T-helper 17 cell (primary cell): ENCODE data around the gene OSCAR. TPM values are rescaled to one million over a fixed set of nuclear protein-coding genes. Genes with fewer than 3 reads are reported as not detected.

Experiments
- ATAC-seq: fragments of 150-1000 bp; cut with Tn5 transposase; 2 replicates; pipeline ENCODE4 v1.10.0; 2021; ENCODE audit warnings: mild to moderate bottlenecking, moderate library complexity
- DNase-seq, 3 donors: peaks; one replicate each; pipeline versions ENCODE4 v3.0.0 to v3.0.0-alpha.2; 2020 to 2021
- H3K9me3 ChIP-seq: one replicate; pipeline ENCODE4 v1.7.0; 2013; ENCODE audit warnings: low read length, mild to moderate bottlenecking; ENCODE audit not compliant: control insufficient read depth, poor library complexity, severe bottlenecking
- H3K27ac Mint-ChIP-seq: one replicate; pipeline ENCODE4 v1.8.0; 2022; ENCODE audit warnings: mild to moderate bottlenecking, moderate library complexity, mixed read lengths
- H3K27me3 Mint-ChIP-seq: one replicate; pipeline ENCODE4 v1.8.0; 2022; ENCODE audit warnings: mixed read lengths
- H3K36me3 Mint-ChIP-seq: one replicate; pipeline ENCODE4 v1.8.0; 2022; ENCODE audit warnings: low read depth, mixed read lengths
- H3K4me1 Mint-ChIP-seq: one replicate; pipeline ENCODE4 v1.8.0; 2022; ENCODE audit warnings: mild to moderate bottlenecking, mixed read lengths
- H3K4me3 Mint-ChIP-seq: one replicate; pipeline ENCODE4 v1.8.0; 2022; ENCODE audit warnings: mild to moderate bottlenecking, moderate library complexity, mixed read lengths
- total RNA-seq, 4 donors: library from RNA in 2 of 4; stranded (reverse) in 2 of 4; gene quantifications; one replicate each; pipeline ENCODE4 v1.2.3 and lab custom pipeline; 2022 to 2026

Gene OSCAR, protein sequence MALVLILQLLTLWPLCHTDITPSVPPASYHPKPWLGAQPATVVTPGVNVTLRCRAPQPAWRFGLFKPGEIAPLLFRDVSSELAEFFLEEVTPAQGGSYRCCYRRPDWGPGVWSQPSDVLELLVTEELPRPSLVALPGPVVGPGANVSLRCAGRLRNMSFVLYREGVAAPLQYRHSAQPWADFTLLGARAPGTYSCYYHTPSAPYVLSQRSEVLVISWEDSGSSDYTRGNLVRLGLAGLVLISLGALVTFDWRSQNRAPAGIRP
- total RNA-seq (1 to 10 TPM in 1 of 2 donors, under 1 TPM in 1; 0.83 to 2.5 TPM), total RNA-seq (lab: John Stamatoyannopoulos, UW) (0 to 0.58 reads per million in 2 donors)

DNA sequence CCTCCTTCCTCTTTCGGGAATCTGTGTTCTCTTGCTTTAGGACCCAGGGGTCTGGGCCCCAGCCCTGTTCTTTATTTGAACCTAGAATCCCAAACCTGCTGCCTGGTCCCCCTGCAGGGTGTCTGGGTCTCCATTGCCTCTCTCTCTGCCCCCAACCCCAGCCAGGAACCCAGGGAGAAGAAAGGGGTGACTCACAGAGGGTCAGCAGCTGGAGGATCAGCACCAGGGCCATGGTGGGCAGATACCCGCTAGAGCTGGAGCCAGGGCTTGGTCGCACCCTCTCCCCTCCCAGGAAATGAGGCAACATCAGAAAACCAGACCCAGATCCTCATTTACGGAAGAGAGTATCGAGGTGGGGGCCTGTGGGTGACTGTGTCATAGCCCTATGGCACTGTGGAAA, at the start of gene OSCAR:
TSS of gene OSCAR (minus strand) at position 243 of the 400 bp plus-strand sequence. CDS start at position 232, 11 bp downstream.
- DNase-seq (no peak), ATAC-seq (no peak)
- H3K4me1 Mint-ChIP-seq, result peaks cover 26% of the 10 kb centered on the region
- peaks cover 2% of the 10 kb centered on the region for H3K36me3 Mint-ChIP-seq
- H3K27me3 Mint-ChIP-seq, result no peaks in the 10 kb centered on the region
- peak within 1 kb of the TSS; percentile 59 for H3K27ac Mint-ChIP-seq
- H3K4me3 Mint-ChIP-seq, result peak within 1 kb of the TSS; percentile 72
- no peaks in the 10 kb centered on the region for H3K9me3 ChIP-seq

DNA sequence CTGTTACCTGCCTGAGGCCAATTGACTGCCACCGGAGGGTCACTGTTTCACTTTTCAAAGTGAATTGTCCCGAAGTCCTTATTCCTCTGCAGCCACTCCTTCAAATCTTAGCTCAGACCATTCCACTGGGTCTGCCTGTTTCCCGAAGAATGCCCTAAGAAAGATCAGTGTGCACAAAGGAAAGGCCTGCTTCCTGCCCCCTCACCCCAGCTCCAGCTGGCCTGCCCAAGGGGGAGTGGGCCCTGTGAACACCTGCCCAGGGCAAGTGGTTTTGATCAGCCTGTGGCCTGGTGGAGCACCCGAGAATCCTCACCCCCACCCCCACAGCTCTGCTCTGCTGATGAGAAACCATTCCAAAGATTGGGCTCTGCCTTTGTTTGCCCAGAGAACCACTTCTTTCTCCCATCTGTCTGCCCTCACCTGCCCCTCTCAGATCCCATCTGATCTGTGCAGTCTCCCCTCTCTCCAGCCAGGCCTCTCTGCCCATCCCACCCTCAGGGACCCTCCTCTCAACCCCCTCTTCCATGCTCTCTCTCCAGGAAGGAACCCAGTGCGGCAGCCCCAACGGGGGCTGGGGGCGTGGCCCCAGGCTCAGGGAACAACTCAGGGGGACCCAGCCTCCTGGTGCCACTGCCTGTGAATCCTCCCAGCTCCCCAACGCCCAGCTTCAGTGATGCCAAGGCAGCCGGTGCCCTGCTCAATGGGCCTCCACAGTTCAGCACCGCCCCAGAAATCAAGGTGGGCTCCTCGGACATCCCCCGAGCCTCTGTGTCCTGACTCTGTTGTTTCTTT, 48.6 kb upstream of the OSCAR start:
- H3K9me3 ChIP-seq, result no peaks in the 10 kb centered on the region
- Mint-ChIP-seq H3K27ac (peak overlapping the region; percentile 86), H3K27me3 (no peaks in the 10 kb centered on the region), H3K36me3 (peaks cover 18% of the 10 kb centered on the region), H3K4me3 (no peak overlapping the region), H3K4me1 (peaks cover 22% of the 10 kb centered on the region)
- ATAC-seq, result no peak
- no peak for DNase-seq

DNA sequence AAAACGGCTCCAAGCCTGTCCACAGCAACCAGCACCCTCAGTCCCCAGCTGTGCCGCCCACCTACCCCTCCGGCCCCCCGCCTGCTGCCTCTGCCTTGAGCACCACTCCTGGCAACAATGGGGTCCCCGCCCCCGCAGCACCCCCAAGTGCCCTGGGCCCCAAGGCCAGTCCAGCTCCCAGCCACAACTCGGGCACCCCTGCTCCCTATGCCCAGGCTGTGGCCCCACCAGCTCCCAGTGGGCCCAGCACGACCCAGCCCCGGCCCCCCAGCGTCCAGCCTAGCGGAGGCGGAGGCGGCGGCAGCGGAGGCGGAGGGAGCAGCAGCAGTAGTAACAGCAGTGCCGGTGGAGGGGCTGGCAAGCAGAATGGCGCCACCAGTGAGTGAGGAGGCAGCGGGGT, 47.6 kb upstream of the OSCAR start:
- H3K4me1 Mint-ChIP-seq, result peaks cover 20% of the 10 kb centered on the region
- H3K36me3 Mint-ChIP-seq, result peaks cover 17% of the 10 kb centered on the region
- H3K4me3 Mint-ChIP-seq, result no peak overlapping the region
- H3K27ac Mint-ChIP-seq, result peak overlapping the region; percentile 86
- DNase-seq (no peak), ATAC-seq (no peak)
- no peaks in the 10 kb centered on the region for H3K27me3 Mint-ChIP-seq
- no peaks in the 10 kb centered on the region for H3K9me3 ChIP-seq

DNA sequence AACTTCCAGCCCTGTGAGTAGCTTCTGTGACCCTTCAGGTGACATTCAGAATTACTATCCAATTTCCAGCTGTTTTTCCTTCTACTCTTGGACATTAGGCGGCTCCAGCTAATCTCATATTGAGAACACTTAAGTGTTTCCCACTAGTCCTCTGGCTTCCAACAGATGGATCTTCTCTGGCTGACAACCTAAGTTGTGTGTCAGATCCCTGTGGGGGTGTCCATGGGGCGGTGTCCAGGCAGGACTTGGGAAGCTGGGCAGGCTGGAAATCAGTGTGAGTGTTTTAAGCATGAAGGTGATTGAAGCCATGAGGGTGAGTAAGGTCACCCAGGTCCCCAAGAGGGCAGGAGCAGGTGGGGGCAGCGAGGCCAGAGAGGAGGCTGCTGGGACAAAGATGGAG, 47.1 kb upstream of the OSCAR start:
- no peaks in the 10 kb centered on the region for H3K9me3 ChIP-seq
- H3K27ac Mint-ChIP-seq, result peak overlapping the region; percentile 16
- no peaks in the 10 kb centered on the region for H3K27me3 Mint-ChIP-seq
- peaks cover 20% of the 10 kb centered on the region for H3K4me1 Mint-ChIP-seq
- H3K4me3 Mint-ChIP-seq, result no peak overlapping the region
- H3K36me3 Mint-ChIP-seq, result peaks cover 17% of the 10 kb centered on the region
- DNase-seq (no peak), ATAC-seq (no peak)

DNA sequence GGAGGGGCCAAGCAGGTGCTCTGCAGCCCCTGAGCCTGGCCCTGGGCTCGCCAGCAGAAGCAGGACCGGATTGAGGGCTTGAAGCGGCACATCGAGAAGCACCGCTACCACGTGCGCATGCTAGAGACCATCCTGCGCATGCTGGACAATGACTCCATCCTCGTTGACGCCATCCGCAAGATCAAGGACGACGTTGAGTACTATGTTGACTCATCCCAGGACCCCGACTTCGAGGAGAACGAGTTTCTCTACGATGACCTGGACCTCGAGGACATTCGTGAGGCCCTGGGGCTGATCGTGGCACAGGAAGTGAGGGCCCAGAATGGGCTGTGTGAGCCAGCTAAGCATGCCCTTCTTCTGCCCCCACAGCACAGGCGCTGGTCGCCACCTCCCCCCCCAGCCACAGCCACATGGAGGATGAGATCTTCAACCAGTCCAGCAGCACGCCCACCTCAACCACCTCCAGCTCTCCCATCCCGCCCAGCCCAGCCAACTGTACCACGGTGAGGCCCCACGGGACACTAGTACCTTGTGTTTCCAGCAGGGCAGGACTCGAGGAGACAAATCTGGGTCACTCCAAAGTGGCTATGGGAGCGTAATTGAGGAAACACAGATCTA, 45.0 kb upstream of the OSCAR start:
- ATAC-seq, result no peak
- H3K4me3 Mint-ChIP-seq, result no peak overlapping the region
- DNase-seq, result no peak
- peaks cover 29% of the 10 kb centered on the region for H3K4me1 Mint-ChIP-seq
- no peak overlapping the region for H3K27ac Mint-ChIP-seq
- H3K9me3 ChIP-seq, result no peaks in the 10 kb centered on the region
- H3K27me3 Mint-ChIP-seq, result no peaks in the 10 kb centered on the region
- H3K36me3 Mint-ChIP-seq, result peaks cover 20% of the 10 kb centered on the region

DNA sequence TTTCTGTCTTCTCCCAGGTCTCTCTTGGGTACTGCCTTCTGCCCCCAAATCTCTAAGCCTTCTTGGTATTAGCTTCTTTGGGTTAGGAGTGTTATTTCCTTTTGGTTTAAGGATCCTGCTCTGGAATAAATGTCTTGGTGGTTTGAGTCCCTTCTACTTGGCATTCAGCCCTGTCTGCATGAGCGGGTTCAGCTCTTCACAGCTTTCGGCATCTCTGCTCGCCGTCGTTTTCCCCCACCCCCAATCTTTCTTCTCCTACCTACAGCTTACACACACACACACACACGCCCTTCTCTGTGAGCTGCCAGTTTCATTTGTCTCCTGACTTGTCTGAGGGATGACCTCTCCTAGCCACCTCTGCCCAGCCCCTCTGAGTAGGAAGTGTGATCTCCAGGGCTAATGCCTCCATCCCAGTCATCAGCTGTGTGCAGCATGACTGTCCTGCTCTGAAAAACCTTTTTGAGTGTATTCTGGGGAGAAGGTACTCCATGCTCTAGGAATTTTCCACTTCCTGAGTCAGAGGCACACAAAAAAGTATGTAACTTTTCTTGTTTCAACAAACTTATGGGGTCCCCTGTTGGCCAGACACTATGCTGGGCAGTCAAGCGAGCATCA, 41.7 kb upstream of the OSCAR start:
- Mint-ChIP-seq H3K36me3 (peaks cover 17% of the 10 kb centered on the region), H3K27me3 (no peaks in the 10 kb centered on the region), H3K4me3 (no peak overlapping the region), H3K27ac (no peak overlapping the region), H3K4me1 (peaks cover 37% of the 10 kb centered on the region)
- DNase-seq (no peak), ATAC-seq (no peak)
- H3K9me3 ChIP-seq, result no peaks in the 10 kb centered on the region

DNA sequence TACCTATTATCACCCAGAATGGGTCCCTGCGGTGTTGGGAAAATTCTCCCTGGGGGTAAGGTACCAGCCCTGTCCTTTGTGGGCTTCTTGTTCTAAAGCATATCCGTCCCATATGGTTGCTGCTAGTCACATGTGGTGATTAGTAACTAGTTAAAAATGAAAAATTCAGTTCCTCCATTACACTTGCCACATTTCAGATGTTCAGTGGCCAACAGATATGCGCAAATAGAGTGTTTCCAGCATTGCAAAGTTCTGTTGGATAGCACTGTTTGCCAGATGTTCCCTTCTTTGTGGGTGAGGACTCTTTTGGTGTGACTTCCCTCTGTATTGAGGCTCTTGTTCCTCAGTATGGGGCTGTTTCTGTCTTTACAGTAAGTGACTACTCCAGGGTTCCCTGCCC, 40.8 kb upstream of the OSCAR start:
- DNase-seq (no peak), ATAC-seq (no peak)
- H3K9me3 ChIP-seq, result no peaks in the 10 kb centered on the region
- Mint-ChIP-seq H3K27ac (no peak overlapping the region), H3K4me3 (no peak overlapping the region), H3K27me3 (no peaks in the 10 kb centered on the region), H3K36me3 (peaks cover 15% of the 10 kb centered on the region), H3K4me1 (peaks cover 41% of the 10 kb centered on the region)

DNA sequence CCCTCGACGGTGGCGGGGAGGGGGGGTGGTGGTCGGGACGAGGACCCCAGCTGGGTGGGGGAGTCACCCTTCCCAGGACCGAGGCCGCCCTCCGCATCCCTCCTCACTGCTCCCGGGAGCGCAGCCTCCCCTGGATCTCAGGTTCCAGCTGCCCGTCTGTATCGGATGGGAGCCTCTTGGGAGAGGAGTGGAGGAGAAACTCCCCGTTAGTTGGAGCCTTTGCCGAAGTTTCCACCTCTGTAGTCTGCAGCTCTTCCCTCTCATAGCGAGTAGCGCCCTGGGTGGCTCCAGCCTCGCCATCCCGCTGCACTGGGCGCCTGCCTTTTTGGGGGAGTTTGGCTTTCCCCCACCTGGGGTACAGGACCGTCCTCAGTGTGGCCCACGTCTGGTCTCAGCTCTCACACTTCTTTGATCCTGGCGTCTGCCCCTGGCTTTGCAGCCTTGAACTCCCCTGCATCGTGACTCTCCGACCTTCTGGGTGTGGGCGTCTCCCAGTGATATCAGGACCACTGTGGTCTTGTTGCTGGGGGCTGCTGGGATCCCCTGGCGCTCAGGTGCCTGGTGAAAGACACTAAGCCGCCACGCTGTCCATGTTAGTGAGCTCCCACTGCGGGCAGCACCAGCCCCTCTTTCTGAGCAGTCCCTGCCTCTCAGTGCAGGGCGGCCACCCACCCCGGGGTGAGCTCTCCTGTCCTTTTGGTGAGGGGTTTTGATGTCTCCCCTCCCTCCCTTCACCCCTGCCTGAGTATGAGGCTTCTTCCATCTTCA, 38.1 kb upstream of the OSCAR start:
- H3K9me3 ChIP-seq, result no peaks in the 10 kb centered on the region
- H3K4me3 Mint-ChIP-seq, result peak overlapping the region; percentile 95
- DNase-seq (no peak), ATAC-seq (no peak)
- peak overlapping the region; percentile 93 for H3K27ac Mint-ChIP-seq
- peaks cover 35% of the 10 kb centered on the region for H3K4me1 Mint-ChIP-seq
- peaks cover 3% of the 10 kb centered on the region for H3K36me3 Mint-ChIP-seq
- H3K27me3 Mint-ChIP-seq, result no peaks in the 10 kb centered on the region

DNA sequence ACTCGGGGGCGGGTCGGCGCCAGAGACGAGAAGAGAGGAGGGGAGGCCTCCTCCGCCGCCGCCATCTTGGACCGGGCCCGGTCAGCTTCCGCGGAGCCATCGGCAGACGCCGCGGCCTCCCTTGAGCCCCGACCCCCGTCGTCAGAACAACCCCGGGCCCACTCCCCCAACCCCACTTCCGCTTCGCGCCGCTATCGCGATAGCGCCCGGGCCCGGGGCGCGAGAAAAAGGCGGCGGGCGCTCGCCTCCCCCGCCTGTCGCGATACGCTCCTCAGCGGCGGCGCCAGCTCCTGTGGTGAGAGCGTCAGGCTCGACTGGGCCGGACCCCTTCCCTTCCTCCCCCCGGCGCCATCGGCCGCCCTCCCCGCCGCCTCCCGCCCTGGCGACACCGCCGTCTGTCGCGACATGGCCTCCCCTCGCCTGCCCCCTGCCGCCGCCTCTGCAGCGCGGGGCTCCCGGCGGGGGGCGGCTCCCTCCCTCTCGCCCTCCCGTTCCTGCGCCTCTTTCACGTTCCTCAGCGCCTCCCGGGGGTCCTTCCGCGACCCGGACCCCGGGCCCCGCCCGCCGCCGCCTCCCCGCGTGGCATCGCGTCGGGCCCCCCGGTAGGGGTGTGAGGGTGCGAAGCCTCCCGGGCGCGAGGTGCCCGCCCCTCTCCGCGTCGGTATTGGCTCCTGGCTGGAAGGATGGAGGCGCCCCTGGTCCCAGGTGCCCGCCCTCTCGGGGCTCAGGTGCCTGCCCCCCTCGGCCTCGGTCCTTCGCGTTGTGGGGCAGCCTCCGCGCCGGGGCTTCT, 37.3 kb upstream of the OSCAR start, which contains the start of gene CNOT3:
TSS of gene CNOT3 (plus strand) at position 64 of the 790 bp plus-strand sequence. CDS start 5,217 bp downstream, outside the sequence.
- Mint-ChIP-seq H3K27me3 (no peaks in the 10 kb centered on the region), H3K4me3 (peak within 1 kb of the TSS; percentile 95), H3K4me1 (peaks cover 34% of the 10 kb centered on the region), H3K27ac (peak within 1 kb of the TSS; percentile 93), H3K36me3 (peaks cover 3% of the 10 kb centered on the region)
- H3K9me3 ChIP-seq, result no peaks in the 10 kb centered on the region
- ATAC-seq (no peak), DNase-seq (peak; percentile 27 to 42 (median 30))

DNA sequence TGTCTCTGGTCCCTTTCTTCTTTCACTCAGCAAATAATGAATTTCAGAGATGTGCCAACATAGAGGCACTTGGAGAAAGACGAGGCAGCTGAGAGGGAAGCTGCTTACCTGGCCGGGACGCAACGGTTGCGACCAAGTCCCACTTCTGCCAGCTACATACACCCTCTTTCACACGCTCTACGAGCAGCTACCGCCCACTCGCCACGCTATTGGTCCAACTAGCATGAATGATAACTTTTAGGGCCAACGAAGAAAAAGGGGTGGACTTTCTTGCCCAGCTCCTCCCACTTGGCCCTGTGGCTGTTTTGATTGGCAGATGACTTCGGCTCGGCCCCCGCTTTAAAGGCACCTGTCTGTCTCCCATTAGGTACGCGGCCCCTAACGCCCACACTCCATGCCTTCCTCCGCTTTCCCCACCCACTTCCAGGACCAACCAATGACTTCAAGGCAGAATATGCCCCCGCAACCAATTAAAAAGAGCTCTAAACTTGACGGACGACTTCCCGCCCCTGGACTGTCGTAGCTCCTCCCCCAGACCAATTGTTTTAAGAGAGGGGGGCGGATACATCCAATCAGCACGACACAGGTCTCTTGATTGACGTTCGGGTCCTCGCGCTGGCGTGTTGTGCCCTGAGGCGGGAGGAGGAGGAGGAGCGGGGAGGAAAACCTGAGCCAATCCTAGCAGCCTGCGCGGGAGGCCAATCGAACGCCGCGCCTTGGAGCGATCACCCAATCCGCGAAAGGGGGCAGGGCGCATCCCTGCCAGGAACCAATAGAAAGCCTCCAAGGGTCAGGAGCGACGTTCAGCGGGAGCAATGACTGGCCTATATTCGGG, 36.5 kb upstream of the OSCAR start:
- DNase-seq (peak; percentile 97 to 99 (median 97)), ATAC-seq (peak; percentile 81)
- H3K27me3 Mint-ChIP-seq, result no peaks in the 10 kb centered on the region
- H3K36me3 Mint-ChIP-seq, result peaks cover 3% of the 10 kb centered on the region
- peaks cover 30% of the 10 kb centered on the region for H3K4me1 Mint-ChIP-seq
- H3K9me3 ChIP-seq, result no peaks in the 10 kb centered on the region
- peak overlapping the region; percentile 95 for H3K4me3 Mint-ChIP-seq
- H3K27ac Mint-ChIP-seq, result peak overlapping the region; percentile 82

DNA sequence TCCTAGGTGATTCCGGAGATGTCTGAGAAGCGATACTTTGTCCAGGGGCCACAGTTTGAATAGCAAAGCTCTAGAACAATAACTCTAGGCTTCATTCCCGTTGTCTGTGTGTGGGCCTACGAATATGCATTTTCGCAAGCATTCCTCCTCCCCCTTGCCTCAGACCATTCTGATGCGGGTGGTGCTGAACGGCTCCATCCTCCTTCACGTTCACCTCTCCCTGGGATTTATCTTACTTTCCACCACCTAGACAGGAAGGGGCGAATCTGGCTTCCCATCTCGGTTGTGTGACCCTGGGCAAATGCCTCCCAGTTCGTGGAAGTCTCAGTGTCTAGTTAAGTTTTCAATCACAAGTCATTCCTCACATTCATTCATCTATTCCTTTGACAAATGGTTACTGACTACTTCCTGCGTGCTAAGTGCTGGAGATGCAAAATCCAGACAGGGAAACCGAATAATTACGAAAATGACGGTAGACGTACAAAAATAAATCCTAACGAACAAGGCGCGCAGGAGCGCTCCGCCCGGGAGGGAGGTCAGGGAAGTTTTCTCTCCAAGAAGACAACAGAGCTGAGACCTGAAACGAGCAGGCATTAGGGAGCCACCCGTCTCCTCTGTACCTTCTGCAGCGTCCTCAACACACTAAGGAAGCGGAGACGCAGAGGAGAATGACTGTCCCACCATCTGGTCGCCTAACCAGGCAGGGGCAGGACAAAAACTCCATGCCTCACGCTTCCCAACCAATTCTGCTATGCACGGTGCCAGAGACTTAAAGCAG, 35.7 kb upstream of the OSCAR start:
- H3K4me3 Mint-ChIP-seq, result peak overlapping the region; percentile 95
- H3K36me3 Mint-ChIP-seq, result no peaks in the 10 kb centered on the region
- peak overlapping the region; percentile 82 for H3K27ac Mint-ChIP-seq
- H3K27me3 Mint-ChIP-seq, result no peaks in the 10 kb centered on the region
- no peaks in the 10 kb centered on the region for H3K9me3 ChIP-seq
- no peak for DNase-seq
- no peak for ATAC-seq
- peaks cover 25% of the 10 kb centered on the region for H3K4me1 Mint-ChIP-seq
